ENCODE data around the gene KRT85. TPM values are rescaled to one million over a fixed set of nuclear protein-coding genes. Genes with fewer than 3 reads are reported as not detected.

Gene KRT85
- total RNA-seq: not detected in 2 replicates

DNA sequence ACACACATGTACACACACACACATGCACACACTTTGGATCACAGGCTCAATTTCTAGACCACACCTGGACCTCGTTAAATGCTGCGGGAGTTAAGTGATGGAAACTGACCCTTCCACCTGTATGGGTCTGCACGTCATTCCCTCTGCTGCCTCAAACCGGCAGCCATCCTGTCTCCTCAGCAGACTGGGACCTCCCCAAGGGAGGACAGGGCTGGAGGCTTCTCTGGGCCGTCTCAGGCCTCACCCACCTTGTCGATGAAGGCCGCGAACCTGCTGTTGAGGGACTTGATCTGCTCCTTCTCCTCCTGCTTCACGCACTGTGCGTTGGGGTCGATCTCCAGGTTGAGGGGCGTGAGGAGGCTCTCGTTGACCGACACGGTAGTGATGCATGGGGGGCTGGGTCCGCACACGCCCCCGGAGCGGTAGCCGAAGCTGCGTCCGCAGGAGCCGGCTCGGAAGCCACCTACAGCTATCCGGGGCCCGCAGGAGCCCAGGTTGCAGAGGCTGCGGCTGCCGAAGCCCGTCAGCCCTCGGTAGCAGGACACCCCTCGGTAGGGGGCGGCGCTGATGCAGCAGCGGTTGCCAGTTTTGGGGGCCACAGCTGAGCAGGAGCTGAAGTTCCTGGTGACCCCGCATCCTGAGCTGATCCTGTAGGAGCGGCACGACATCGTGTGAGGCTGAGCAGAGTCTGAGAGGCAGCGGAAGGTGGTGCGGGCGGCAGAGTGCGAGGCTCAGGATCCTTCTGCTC is at the start of gene KRT85:
TSS of gene KRT85 (minus strand) at position 744 of the 748 bp plus-strand sequence. CDS start at position 668, 76 bp downstream.

DNA sequence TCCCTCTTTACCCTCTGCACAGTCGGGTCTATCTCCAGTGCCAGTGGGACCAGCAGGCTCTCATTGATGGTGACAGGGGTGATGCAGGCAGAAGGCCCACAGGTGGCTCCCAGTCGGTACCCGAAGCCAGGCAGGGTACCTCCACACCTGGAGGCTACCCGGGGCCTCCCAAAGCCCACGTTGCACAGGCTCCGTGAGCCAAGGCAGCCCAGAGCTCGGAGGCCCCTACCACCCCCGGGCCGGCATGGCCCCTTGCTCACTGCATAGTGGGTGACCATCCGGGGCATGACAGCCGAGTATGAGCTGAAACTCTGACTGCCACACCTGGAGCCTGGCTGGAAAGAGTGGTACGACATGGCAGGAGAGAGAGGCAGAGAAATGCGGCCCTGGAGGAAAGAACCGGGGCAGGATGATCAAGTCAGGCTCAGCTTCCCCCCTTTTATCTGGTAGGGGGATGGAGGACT is 38.7 kb upstream of the KRT85 start, which contains the start of gene KRT82:
TSS of gene KRT82 (minus strand) at position 414 of the 464 bp plus-strand sequence. CDS start at position 356, 58 bp downstream.

DNA sequence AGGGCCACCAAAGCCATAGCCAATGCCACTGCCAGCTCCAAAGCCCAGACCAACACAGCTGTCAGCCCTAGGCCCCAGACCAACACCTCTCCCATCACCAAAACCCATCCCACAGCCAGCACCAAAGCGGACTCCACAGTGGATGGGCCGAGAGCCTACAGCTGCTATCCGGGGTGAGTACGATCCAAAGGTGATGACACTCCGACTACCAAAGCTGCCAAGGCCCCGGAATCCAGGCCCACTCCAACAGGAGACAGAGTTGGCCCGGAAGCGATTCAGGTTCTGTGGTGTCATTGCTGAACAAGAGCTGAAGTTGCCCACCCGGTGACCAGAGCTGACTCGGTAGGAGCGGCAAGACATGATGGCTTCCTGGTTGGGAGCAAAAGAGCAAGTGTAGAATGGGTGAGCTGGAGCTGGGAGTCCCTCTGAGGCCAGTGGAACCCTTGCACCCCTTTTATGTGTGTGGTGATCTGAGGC is 18.0 kb upstream of the KRT85 start, which contains the start of gene KRT84:
TSS of gene KRT84 (minus strand) at position 427 of the 477 bp plus-strand sequence. CDS start at position 360, 67 bp downstream.

DNA sequence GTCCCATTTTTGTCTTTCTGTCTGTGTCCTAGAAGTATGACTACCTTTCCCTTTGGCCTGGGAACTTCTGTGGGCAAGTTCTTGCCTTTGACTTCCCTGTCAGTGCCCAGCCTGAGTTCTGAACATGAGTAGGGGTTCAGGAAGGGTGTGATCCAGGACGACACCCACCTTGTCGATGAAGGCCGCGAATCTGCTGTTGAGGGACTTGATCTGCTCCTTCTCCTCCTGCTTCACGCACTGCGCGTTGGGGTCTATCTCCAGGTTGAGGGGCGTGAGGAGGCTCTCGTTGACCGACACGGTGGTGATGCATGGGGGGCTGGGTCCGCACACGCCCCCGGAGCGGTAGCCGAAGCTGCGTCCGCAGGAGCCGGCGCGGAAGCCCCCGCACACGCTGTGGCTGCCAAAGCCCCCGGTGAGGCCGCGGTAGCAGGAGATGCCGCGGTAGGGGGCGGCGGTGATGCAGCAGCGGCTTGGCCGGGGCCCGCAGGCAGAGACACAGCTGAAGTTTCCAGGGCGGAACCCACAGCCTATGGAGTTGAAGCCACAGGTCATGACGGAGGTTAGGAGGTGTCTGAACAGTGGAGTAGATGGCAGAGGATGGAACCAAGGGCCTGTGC is 46.4 kb downstream of the KRT85 start, which contains the start of gene KRT83:
TSS of gene KRT83 (minus strand) at position 615 of the 617 bp plus-strand sequence. CDS start at position 552, 63 bp downstream.

Other genes with a start within 250 kb of the KRT85 start
- gene KRT80, start 175.5 kb downstream of the KRT85 start, total RNA-seq: 0.22 and 1.4 TPM in 2 replicates
- gene KRT7, start 134.2 kb downstream of the KRT85 start, total RNA-seq: 1.1 and 7.0 TPM in 2 replicates
- gene KRT86, start 92.8 kb downstream of the KRT85 start, total RNA-seq: under 0.01 TPM in 1 of 2 replicates, not detected in the other
- gene KRT81, start 75.9 kb downstream of the KRT85 start, total RNA-seq: 0.14 TPM in 1 of 2 replicates, not detected in the other
- gene KRT83, start 46.1 kb downstream of the KRT85 start, total RNA-seq: not detected in 2 replicates
- gene KRT84, start 18.2 kb upstream of the KRT85 start, total RNA-seq: not detected in 2 replicates
- gene KRT82, start 38.9 kb upstream of the KRT85 start, total RNA-seq: not detected in 2 replicates
- not detected in 2 replicates for gene KRT75, start 66.9 kb upstream of the KRT85 start, total RNA-seq
- 0.29 TPM in 1 of 2 replicates, not detected in the other for gene KRT6B, start 84.7 kb upstream of the KRT85 start, total RNA-seq
- not detected in 2 replicates for gene KRT6C, start 106.3 kb upstream of the KRT85 start, total RNA-seq
- 25.6 TPM in 1 of 2 replicates, not detected in the other for gene KRT6A, start 125.8 kb upstream of the KRT85 start, total RNA-seq
- 1.7 TPM in 1 of 2 replicates, not detected in the other for gene KRT5, start 152.9 kb upstream of the KRT85 start, total RNA-seq
- gene KRT71, start 185.7 kb upstream of the KRT85 start, total RNA-seq: not detected in 2 replicates
- not detected in 2 replicates for gene KRT74, start 206.4 kb upstream of the KRT85 start, total RNA-seq
- not detected in 2 replicates for gene KRT72, start 234.0 kb upstream of the KRT85 start, total RNA-seq